Medulla oblongata (tissue), 1 donor: ENCODE data around the gene TNS1.
"Not testable (repeated sequence)": the region's sequence is repeated elsewhere in the genome, so short reads cannot be mapped to it uniquely, and the experiment has no call there.

Experiments
- DNase-seq: peaks from one replicate; pipeline ENCODE4 v3.0.0-alpha.2; 2015; ENCODE audit errors: extremely low spot score

Gene TNS1

GRCh38 chr2:218002845-218003180, at the start of gene TNS1:
TSS of gene TNS1 (minus strand) at chr2:218002995. CDS start at chr2:218002872, 123 bp downstream.
- peak; percentile 47 for DNase-seq

- no peak for DNase-seq
Measured at GRCh38 chr2:218051903-218052302, 49.1 kb upstream of the TNS1 start.

- no peak for DNase-seq
Measured at GRCh38 chr2:218047536-218048225, 44.9 kb upstream of the TNS1 start.

- DNase-seq: peak; percentile 69
Measured at GRCh38 chr2:218046238-218046637, 43.4 kb upstream of the TNS1 start.

GRCh38 chr2:218044599-218044998, 41.8 kb upstream of the TNS1 start:
- not testable (repeated sequence) for DNase-seq

- no peak for DNase-seq
Measured at GRCh38 chr2:218043701-218044109, 40.9 kb upstream of the TNS1 start.

- no peak for DNase-seq
Measured at GRCh38 chr2:218043100-218043499, 40.3 kb upstream of the TNS1 start.

GRCh38 chr2:218041302-218042168, 38.7 kb upstream of the TNS1 start:
- no peak for DNase-seq

GRCh38 chr2:218040883-218041282, 38.1 kb upstream of the TNS1 start:
- DNase-seq: no peak

- DNase-seq: no peak
Measured at GRCh38 chr2:218039171-218039570, 36.4 kb upstream of the TNS1 start.

- DNase-seq: no peak
Measured at GRCh38 chr2:218036371-218036770, 33.6 kb upstream of the TNS1 start.

- DNase-seq: no peak
Measured at GRCh38 chr2:218035463-218036100, 32.8 kb upstream of the TNS1 start.

- DNase-seq: peak; percentile 86
Measured at GRCh38 chr2:218034497-218035213, 31.9 kb upstream of the TNS1 start.

- DNase-seq: no peak
Measured at GRCh38 chr2:218033590-218034496, 31.0 kb upstream of the TNS1 start.

- DNase-seq: no peak
Measured at GRCh38 chr2:218033208-218033589, 30.4 kb upstream of the TNS1 start.

- DNase-seq: no peak
Measured at GRCh38 chr2:218032336-218033171, 29.8 kb upstream of the TNS1 start.

GRCh38 chr2:218031771-218032257, 29.0 kb upstream of the TNS1 start:
- DNase-seq: no peak

- DNase-seq: no peak
Measured at GRCh38 chr2:218031261-218031660, 28.5 kb upstream of the TNS1 start.

- no peak for DNase-seq
Measured at GRCh38 chr2:218030409-218031195, 27.8 kb upstream of the TNS1 start.
